Ovary (tissue), 3 donors: ENCODE data around the gene ANTXRL.

Source experiments
- CTCF ChIP-seq, 3 donors: fragments of 450-650 bp in 2 of 3; fragments of 200-600 bp in 1 of 3; IDR thresholded peaks; one replicate each; pipeline versions ENCODE4 v1.5.1 to v1.8.0; 2016 to 2022; ENCODE audit warnings: antibody characterized with exemption in 3 of 3, mild to moderate bottlenecking in 1 of 3
- EP300 ChIP-seq: sonication (generic); formaldehyde crosslinking; IDR thresholded peaks from one replicate; pipeline ENCODE4 v1.6.1; 2017; ENCODE audit warnings: antibody characterized with exemption
- donor health status: DM: no; HTN: no; CAD: no.

- no peak for TF ChIP-seq EP300
- TF ChIP-seq CTCF (IDR thresholded peaks at IDR 0.05) = no peak
These were observed 31.1 kb downstream of the ANTXRL start for GRCh38 chr10:46317889-46318288.
